ENCODE data around the gene XAF1. TPM values are rescaled to one million over a fixed set of nuclear protein-coding genes. Genes with fewer than 3 reads are reported as not detected.
"Not testable (repeated sequence)": the region's sequence is repeated elsewhere in the genome, so short reads cannot be mapped to it uniquely, and the experiment has no call there.

Gene XAF1
- polyA plus RNA-seq, 3 donors from 2014 or later, result 9.7 to 79.6 (median 39.2) TPM

- Mint-ChIP-seq H3K4me3 (no peak overlapping the region), H3K36me3 (peaks cover 95 to 98% (median 96%) of the 10 kb centered on the region in 3 donors), H3K9me3 (peaks cover 8 to 48% (median 30%) of the 10 kb centered on the region in 6 donors), H3K27me3 (ENCODE audit: low read depth in 3 of 3) (peaks cover 0 to 2% (median 2%) of the 10 kb centered on the region in 3 donors), H3K27ac (no peak overlapping the region), H3K4me1 (peaks cover 0 to 5% of the 10 kb centered on the region in 2 donors)
- DNase-seq, result no peak
Observed at GRCh38 chr17:6768447-6768846, 12.6 kb downstream of the XAF1 start.

- peaks cover 3 to 15% of the 10 kb centered on the region in 2 donors for H3K4me1 Mint-ChIP-seq
- H3K9me3 Mint-ChIP-seq, result peaks cover 21 to 63% (median 51%) of the 10 kb centered on the region in 6 donors
- H3K27ac Mint-ChIP-seq, result no peak overlapping the region
- peaks cover 79 to 84% (median 80%) of the 10 kb centered on the region in 3 donors for H3K36me3 Mint-ChIP-seq
- peaks cover 2 to 6% (median 4%) of the 10 kb centered on the region in 3 donors for H3K27me3 Mint-ChIP-seq (ENCODE audit: low read depth in 3 of 3)
- no peak overlapping the region for H3K4me3 Mint-ChIP-seq
- DNase-seq, result no peak
Observed at GRCh38 chr17:6772016-6772415, 16.2 kb downstream of the XAF1 start.

GRCh38 chr17:6774906-6775305 lies 19.1 kb downstream of the XAF1 start:
- not testable (repeated sequence) for H3K4me3 Mint-ChIP-seq; DNase-seq; H3K27ac Mint-ChIP-seq; H3K27me3 Mint-ChIP-seq (ENCODE audit: low read depth in 3 of 3)
- H3K36me3 Mint-ChIP-seq, result peaks cover 50 to 55% (median 52%) of the 10 kb centered on the region in 3 donors
- H3K9me3 Mint-ChIP-seq, result peaks cover 15 to 40% (median 35%) of the 10 kb centered on the region in 6 donors
- H3K4me1 Mint-ChIP-seq, result peaks cover 3 to 15% of the 10 kb centered on the region in 2 donors

- Mint-ChIP-seq H3K9me3 (peaks cover 15 to 38% (median 35%) of the 10 kb centered on the region in 6 donors), H3K27ac (no peak within 1 kb of the TSS), H3K4me3 (peak within 1 kb of the TSS in 3 of 5 donors; percentile 19 to 34 (median 33)), H3K27me3 (ENCODE audit: low read depth in 3 of 3) (peaks cover 6 to 9% (median 8%) of the 10 kb centered on the region in 3 donors), H3K4me1 (peaks cover 3 to 15% of the 10 kb centered on the region in 2 donors), H3K36me3 (peaks cover 40 to 45% (median 42%) of the 10 kb centered on the region in 3 donors)
- DNase-seq, result no peak
Observed at GRCh38 chr17:6775871-6776405, 20.1 kb downstream of the XAF1 start, which contains the start of gene FBXO39. Gene FBXO39 (plus strand): TSS chr17:6776215. CDS start chr17:6779869, 3,654 bp downstream.

GRCh38 chr17:6779411-6779810 lies 23.6 kb downstream of the XAF1 start:
- Mint-ChIP-seq H3K27ac (no peak overlapping the region), H3K9me3 (peaks cover 6 to 41% (median 27%) of the 10 kb centered on the region in 6 donors), H3K27me3 (ENCODE audit: low read depth in 3 of 3) (peaks cover 12 to 15% (median 15%) of the 10 kb centered on the region in 3 donors)

GRCh38 chr17:6780001-6780400 lies 24.2 kb downstream of the XAF1 start:
- no peak for DNase-seq
- Mint-ChIP-seq H3K4me3 (no peak overlapping the region), H3K27me3 (ENCODE audit: low read depth in 3 of 3) (peaks cover 11 to 16% (median 16%) of the 10 kb centered on the region in 3 donors), H3K4me1 (peaks cover 3 to 15% of the 10 kb centered on the region in 2 donors), H3K27ac (no peak overlapping the region), H3K36me3 (peaks cover 2 to 12% (median 12%) of the 10 kb centered on the region in 3 donors), H3K9me3 (peaks cover 2 to 40% (median 24%) of the 10 kb centered on the region in 6 donors)

More at GRCh38 chr17:6779411-6779810, 23.6 kb downstream of the XAF1 start:
- Mint-ChIP-seq H3K4me1 (peaks cover 3 to 15% of the 10 kb centered on the region in 2 donors), H3K36me3 (peaks cover 7 to 17% (median 15%) of the 10 kb centered on the region in 3 donors), H3K4me3 (no peak overlapping the region)
- no peak for DNase-seq

GRCh38 chr17:6780886-6781285 lies 25.0 kb downstream of the XAF1 start:
- Mint-ChIP-seq H3K27ac (no peak overlapping the region), H3K36me3 (peaks cover 0 to 12% (median 10%) of the 10 kb centered on the region in 3 donors), H3K9me3 (peaks cover 2 to 44% (median 25%) of the 10 kb centered on the region in 6 donors), H3K4me1 (peaks cover 3 to 7% of the 10 kb centered on the region in 2 donors), H3K4me3 (no peak overlapping the region), H3K27me3 (ENCODE audit: low read depth in 3 of 3) (peaks cover 8 to 23% (median 16%) of the 10 kb centered on the region in 3 donors)
- no peak for DNase-seq

GRCh38 chr17:6782244-6782643 lies 26.4 kb downstream of the XAF1 start:
- Mint-ChIP-seq H3K36me3 (peaks cover 0 to 12% (median 6%) of the 10 kb centered on the region in 3 donors), H3K27me3 (ENCODE audit: low read depth in 3 of 3) (peaks cover 11 to 34% (median 19%) of the 10 kb centered on the region in 3 donors), H3K4me3 (no peak overlapping the region), H3K27ac (no peak overlapping the region), H3K4me1 (no peaks in the 10 kb centered on the region), H3K9me3 (peaks cover 2 to 48% (median 26%) of the 10 kb centered on the region in 6 donors)
- DNase-seq, result no peak

- no peaks in the 10 kb centered on the region for H3K4me1 Mint-ChIP-seq
Observed at GRCh38 chr17:6786618-6787017, 30.8 kb downstream of the XAF1 start.

GRCh38 chr17:6787081-6787693 lies 31.3 kb downstream of the XAF1 start:
- H3K27ac Mint-ChIP-seq, result no peak overlapping the region
- H3K4me1 Mint-ChIP-seq, result no peaks in the 10 kb centered on the region
- DNase-seq, result no peak
- H3K27me3 Mint-ChIP-seq (ENCODE audit: low read depth in 3 of 3), result peaks cover 18 to 46% (median 23%) of the 10 kb centered on the region in 3 donors
- H3K36me3 Mint-ChIP-seq, result peaks cover 0 to 12% (median 4%) of the 10 kb centered on the region in 3 donors
- no peak overlapping the region for H3K4me3 Mint-ChIP-seq
- H3K9me3 Mint-ChIP-seq, result peaks cover 2 to 41% (median 21%) of the 10 kb centered on the region in 6 donors

More at GRCh38 chr17:6786618-6787017, 30.8 kb downstream of the XAF1 start:
- H3K4me3 Mint-ChIP-seq, result no peak overlapping the region
- H3K9me3 Mint-ChIP-seq, result peaks cover 2 to 47% (median 23%) of the 10 kb centered on the region in 6 donors
- DNase-seq, result no peak
- H3K36me3 Mint-ChIP-seq, result peaks cover 0 to 12% (median 5%) of the 10 kb centered on the region in 3 donors
- no peak overlapping the region for H3K27ac Mint-ChIP-seq
- H3K27me3 Mint-ChIP-seq (ENCODE audit: low read depth in 3 of 3), result peaks cover 19 to 45% (median 23%) of the 10 kb centered on the region in 3 donors

- no peaks in the 10 kb centered on the region for H3K4me1 Mint-ChIP-seq
- no peak overlapping the region for H3K4me3 Mint-ChIP-seq
- peaks cover 0 to 24% (median 10%) of the 10 kb centered on the region in 6 donors for H3K9me3 Mint-ChIP-seq
- H3K27ac Mint-ChIP-seq, result no peak overlapping the region
- H3K27me3 Mint-ChIP-seq (ENCODE audit: low read depth in 3 of 3), result peaks cover 16 to 39% (median 19%) of the 10 kb centered on the region in 3 donors
- peaks cover 0 to 3% (median 0%) of the 10 kb centered on the region in 3 donors for H3K36me3 Mint-ChIP-seq
- DNase-seq, result no peak
Observed at GRCh38 chr17:6789146-6789545, 33.3 kb downstream of the XAF1 start.

- no peaks in the 10 kb centered on the region for H3K4me1 Mint-ChIP-seq
- H3K4me3 Mint-ChIP-seq, result no peak overlapping the region
- H3K27ac Mint-ChIP-seq, result no peak overlapping the region
- no peaks in the 10 kb centered on the region for H3K36me3 Mint-ChIP-seq
- H3K9me3 Mint-ChIP-seq, result peaks cover 0 to 4% (median 0%) of the 10 kb centered on the region in 6 donors
- peaks cover 10 to 15% (median 11%) of the 10 kb centered on the region in 3 donors for H3K27me3 Mint-ChIP-seq (ENCODE audit: low read depth in 3 of 3)
- no peak for DNase-seq
Observed at GRCh38 chr17:6793748-6794493, 38.1 kb downstream of the XAF1 start.

- Mint-ChIP-seq H3K27me3 (ENCODE audit: low read depth in 3 of 3) (peaks cover 3 to 13% (median 9%) of the 10 kb centered on the region in 3 donors), H3K4me3 (no peak overlapping the region), H3K4me1 (no peaks in the 10 kb centered on the region), H3K9me3 (no peaks in the 10 kb centered on the region), H3K36me3 (no peaks in the 10 kb centered on the region), H3K27ac (no peak overlapping the region)
- DNase-seq, result no peak
Observed at GRCh38 chr17:6796017-6796886, 40.4 kb downstream of the XAF1 start.
